Keratinocyte (primary cell): ENCODE results near the gene P2RY2. TPM values are rescaled to one million over a fixed set of nuclear protein-coding genes. Genes with fewer than 3 reads are reported as not detected.

Experiments
- DNase-seq: peaks from one replicate; pipeline ENCODE4 v3.0.0-alpha.2; 2011; ENCODE audit warnings: low read depth, missing footprints, low spot score
- FAIRE-seq: peaks from 2 replicates; lab custom pipeline; 2011; peaks lifted over from hg19 to GRCh38; lab: Jason Lieb, UNC
- H2AFZ ChIP-seq: 2 replicates; pipeline ENCODE4 v1.6.0; 2012; ENCODE audit warnings: low read length, control low read depth, inconsistent platforms; ENCODE audit not compliant: control insufficient read depth
- H3K27ac ChIP-seq: 2 replicates; pipeline ENCODE4 v1.5.1; 2011; ENCODE audit warnings: low read length; ENCODE audit not compliant: control insufficient read depth, insufficient read depth
- H3K27me3 ChIP-seq: 3 replicates; pipeline ENCODE4 v1.6.0; 2011; ENCODE audit warnings: low read length; ENCODE audit not compliant: control insufficient read depth, insufficient read depth; ENCODE audit errors: extremely low read depth
- H3K36me3 ChIP-seq, 2 experiments: 2 replicates in 1 of 2; 3 replicates in 1 of 2; pipeline ENCODE4 v1.5.1; 2011; ENCODE audit warnings: low read length in 2 of 2, mild to moderate bottlenecking in 1 of 2; ENCODE audit not compliant: control insufficient read depth in 2 of 2, insufficient read depth in 2 of 2; ENCODE audit errors: extremely low read depth in 1 of 2
- H3K4me1 ChIP-seq: 3 replicates; pipeline ENCODE4 v1.5.1; 2011; ENCODE audit warnings: low read length; ENCODE audit not compliant: control insufficient read depth, insufficient read depth; ENCODE audit errors: extremely low read depth
- H3K4me2 ChIP-seq: 3 replicates; pipeline ENCODE4 v1.6.0; 2011; ENCODE audit warnings: low read depth, low read length; ENCODE audit not compliant: control insufficient read depth, insufficient read depth; ENCODE audit errors: extremely low read depth
- H3K4me3 ChIP-seq, 3 experiments: fragments of 200-600 bp in 1 of 3; sonication (generic) in 1 of 3; 2 replicates in 2 of 3; 3 replicates in 1 of 3; pipeline ENCODE4 v1.5.1; 2011 to 2016; ENCODE audit warnings: low read length in 3 of 3, mild to moderate bottlenecking in 3 of 3, control low read depth in 2 of 3, inconsistent platforms in 1 of 3, low read depth in 1 of 3, mixed read lengths in 1 of 3, mixed run types in 1 of 3, moderate library complexity in 1 of 3; ENCODE audit not compliant: control insufficient read depth in 2 of 3, insufficient read depth in 2 of 3; ENCODE audit errors: extremely low read depth in 1 of 3
- H3K79me2 ChIP-seq: 2 replicates; pipeline ENCODE4 v1.6.0; 2012; ENCODE audit warnings: low read length; ENCODE audit not compliant: control insufficient read depth, insufficient read depth
- H3K9ac ChIP-seq: 3 replicates; pipeline ENCODE4 v1.6.0; 2011; ENCODE audit warnings: low read length; ENCODE audit not compliant: control insufficient read depth, insufficient read depth; ENCODE audit errors: extremely low read depth
- H3K9me1 ChIP-seq: 3 replicates; pipeline ENCODE4 v1.6.0; 2011; ENCODE audit warnings: low read length; ENCODE audit not compliant: control insufficient read depth, insufficient read depth; ENCODE audit errors: extremely low read depth
- H3K9me3 ChIP-seq: 2 replicates; pipeline ENCODE4 v1.5.1; 2012; ENCODE audit warnings: low read depth, low read length; ENCODE audit not compliant: control insufficient read depth
- H4K20me1 ChIP-seq: 3 replicates; pipeline ENCODE4 v1.6.0; 2011; ENCODE audit warnings: low read length; ENCODE audit not compliant: control insufficient read depth, insufficient read depth; ENCODE audit errors: extremely low read depth
- CTCF ChIP-seq, 3 experiments: IDR thresholded peaks in 1 of 3; conservative IDR thresholded peaks in 1 of 3; optimal IDR thresholded peaks in 1 of 3; 2 replicates in 2 of 3; 3 replicates in 1 of 3; pipeline versions ENCODE3 to v1.5.1; 2011; ENCODE audit warnings: low read length in 3 of 3, mild to moderate bottlenecking in 3 of 3, moderate library complexity in 2 of 3, control low read depth in 1 of 3, inconsistent platforms in 1 of 3; ENCODE audit not compliant: insufficient read depth in 2 of 3; ENCODE audit errors: extremely low read depth in 1 of 3
- EZH2 ChIP-seq: IDR thresholded peaks from one replicate; pipeline ENCODE4 v1.6.1; 2012; ENCODE audit warnings: inconsistent platforms, mild to moderate bottlenecking, low read length, moderate library complexity
- dilution Hi-C: fragments of 300-500 bp; cut with MboI; formaldehyde crosslinking; loops from one replicate; pipeline ENCODE4 v1.7.0; 2020; ENCODE audit warnings: low sequenced_read_pairs; ENCODE audit not compliant: extremely low pct_ligation_motif_present
- polyA plus RNA-seq, 5 experiments: library from polyadenylated mRNA; depleted of rRNA in 3 of 5; stranded (reverse) in 3 of 5; stranded (forward) in 1 of 5; unstranded in 1 of 5; fragments of >200 nt; gene quantifications; 1 replicate in 1 of 5; 2 replicates in 3 of 5; 3 replicates in 1 of 5; pipeline versions ENCODE4 v1.2.1 to v1.2.3, GENCODE V29; 2011 to 2012; ENCODE audit warnings: missing spikeins in 2 of 5, low read depth in 1 of 5, low replicate concordance in 1 of 5

P2RY2 gene
- polyA plus RNA-seq, 1 donor (not counting 4 experiments of a cell fraction or from before 2014, with no cell fraction given): 5.1 TPM

- dilution Hi-C loops: no loop called here
- no peak overlapping the region for H3K4me2 ChIP-seq
- H3K9ac ChIP-seq: no peak overlapping the region
- FAIRE-seq (no peak), DNase-seq (no peak)
- H4K20me1 ChIP-seq: no peaks in the 10 kb centered on the region
- peaks cover 38% of the 10 kb centered on the region for H3K27me3 ChIP-seq
- no peaks in the 10 kb centered on the region for H3K9me1 ChIP-seq
- H3K4me1 ChIP-seq: peaks cover 13% of the 10 kb centered on the region
- no peak overlapping the region for H3K27ac ChIP-seq
- TF ChIP-seq CTCF (optimal IDR thresholded peaks at IDR 0.05 in 1 of 3, IDR thresholded peaks at IDR 0.05 in 1 of 3, conservative IDR thresholded peaks at IDR 0.05 in 1 of 3; ENCODE audit: extremely low read depth in 1 of 3, insufficient read depth in 2 of 3, low read length in 3 of 3): no peak
- H2AFZ ChIP-seq: no peak overlapping the region
- H3K9me3 ChIP-seq: no peaks in the 10 kb centered on the region
- no peak overlapping the region for H3K4me3 ChIP-seq
- H3K36me3 ChIP-seq: no peaks in the 10 kb centered on the region
- no peaks in the 10 kb centered on the region for H3K79me2 ChIP-seq
Measured at GRCh38 chr11:73265853-73266645, 48.0 kb downstream of the P2RY2 start.

GRCh38 chr11:73266646-73267020, 48.6 kb downstream of the P2RY2 start:
- no peaks in the 10 kb centered on the region for H3K9me1 ChIP-seq
- H3K9me3 ChIP-seq: no peaks in the 10 kb centered on the region
- FAIRE-seq (no peak), DNase-seq (no peak)
- H3K36me3 ChIP-seq: no peaks in the 10 kb centered on the region
- H4K20me1 ChIP-seq: no peaks in the 10 kb centered on the region
- no peak overlapping the region for H3K4me3 ChIP-seq
- H3K9ac ChIP-seq: no peak overlapping the region
- no peaks in the 10 kb centered on the region for H3K79me2 ChIP-seq
- no peak overlapping the region for H3K27ac ChIP-seq
- TF ChIP-seq EZH2 (no peak), CTCF (optimal IDR thresholded peaks at IDR 0.05 in 1 of 3, IDR thresholded peaks at IDR 0.05 in 1 of 3, conservative IDR thresholded peaks at IDR 0.05 in 1 of 3; ENCODE audit: extremely low read depth in 1 of 3, insufficient read depth in 2 of 3, low read length in 3 of 3) (no peak)
- H3K27me3 ChIP-seq: peaks cover 38% of the 10 kb centered on the region
- no peak overlapping the region for H2AFZ ChIP-seq
- no peak overlapping the region for H3K4me2 ChIP-seq
- dilution Hi-C loops: no loop called here
- H3K4me1 ChIP-seq: peaks cover 15% of the 10 kb centered on the region
